Stimulated activated naive CD4-positive, alpha-beta T cell (primary cell): ENCODE results near the gene ZFP36L2.

Source experiments
- DNase-seq, 6 experiments: peaks; one replicate each; lab custom pipeline; 2025; lab: John Stamatoyannopoulos, UW

The ZFP36L2 gene

GRCh38 chr2:43223521-43224001 is 2.8 kb downstream of the ZFP36L2 start:
- peak in 2 of 6 experiments; percentile 46 to 70 for DNase-seq

DNA sequence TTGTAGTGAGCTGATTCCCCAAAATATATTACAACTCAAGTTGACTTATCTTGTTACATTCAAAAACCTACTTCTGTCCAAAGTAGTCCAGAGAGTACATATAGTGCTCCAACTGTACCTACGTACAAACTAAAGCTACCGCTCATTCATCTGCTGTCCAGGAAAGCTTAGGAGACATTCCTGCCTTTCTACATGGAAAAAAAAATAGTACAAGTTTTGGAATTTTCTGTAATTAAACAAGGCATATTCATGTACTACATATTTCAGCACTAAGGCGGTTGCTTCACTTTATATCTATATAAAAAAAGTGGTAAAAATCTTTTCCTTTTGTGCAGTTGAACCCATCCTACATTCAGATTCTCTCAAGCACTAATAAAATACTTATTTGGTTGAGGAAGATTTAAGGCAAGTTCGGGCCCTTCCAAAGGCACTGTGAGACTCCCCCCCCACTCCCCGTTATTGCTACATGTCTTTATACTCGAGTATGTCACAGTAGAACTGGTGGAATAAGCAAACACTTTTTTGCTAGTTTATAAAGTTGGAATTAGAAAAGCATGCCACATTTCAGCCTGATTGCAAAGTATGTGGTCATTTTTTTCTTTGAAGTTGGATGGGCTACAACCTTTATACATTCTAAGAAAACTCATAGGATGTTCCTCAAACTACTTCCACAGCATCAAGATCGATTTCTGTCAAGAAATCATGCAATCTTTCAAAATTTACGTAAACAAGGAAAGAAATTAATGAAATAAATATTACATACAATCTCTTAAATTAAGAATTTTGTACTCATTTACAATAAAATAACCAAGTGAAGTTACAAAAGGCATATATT is 3.7 kb downstream of the ZFP36L2 start:
- DNase-seq = peak in 2 of 6 experiments; percentile 58 to 63

DNA sequence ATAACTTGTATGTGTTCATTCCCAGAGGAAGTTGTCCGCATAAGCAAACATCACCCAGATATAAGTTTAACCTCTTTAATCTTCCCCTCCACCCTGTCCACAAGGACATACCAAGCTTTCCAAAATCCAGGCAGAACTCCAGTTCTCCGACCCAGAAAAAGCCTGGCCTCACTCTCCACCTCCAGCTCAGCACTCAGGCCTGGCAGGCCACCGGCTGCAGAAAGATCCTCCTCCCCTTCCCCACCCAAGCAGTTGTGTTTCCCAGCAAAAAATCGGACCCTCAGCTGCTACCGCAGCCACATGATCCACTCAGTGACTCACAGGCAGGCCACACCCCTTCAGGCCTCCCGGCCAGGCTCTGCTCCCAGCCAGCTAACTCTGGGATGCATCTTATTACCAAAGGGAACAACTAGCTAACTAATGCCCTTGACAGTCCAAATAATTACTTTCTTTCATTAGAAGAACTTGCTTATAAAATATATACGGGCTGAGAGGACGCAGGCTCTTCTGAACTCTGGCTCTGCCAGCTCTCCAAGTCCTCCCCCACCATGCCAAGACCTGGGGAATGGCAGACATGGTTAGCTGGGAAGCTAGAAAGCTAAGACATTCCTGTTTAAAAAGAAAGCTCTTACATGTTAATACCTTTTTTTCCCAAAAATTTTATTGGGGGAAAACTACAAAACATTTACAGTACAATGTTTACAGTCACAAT is 4.5 kb downstream of the ZFP36L2 start:
- DNase-seq = peak in 5 of 6 experiments; percentile 12 to 71 (median 47)

GRCh38 chr2:43221124-43221762 is 5.2 kb downstream of the ZFP36L2 start:
- DNase-seq = peak in 4 of 6 experiments; percentile 20 to 74 (median 42)

DNA sequence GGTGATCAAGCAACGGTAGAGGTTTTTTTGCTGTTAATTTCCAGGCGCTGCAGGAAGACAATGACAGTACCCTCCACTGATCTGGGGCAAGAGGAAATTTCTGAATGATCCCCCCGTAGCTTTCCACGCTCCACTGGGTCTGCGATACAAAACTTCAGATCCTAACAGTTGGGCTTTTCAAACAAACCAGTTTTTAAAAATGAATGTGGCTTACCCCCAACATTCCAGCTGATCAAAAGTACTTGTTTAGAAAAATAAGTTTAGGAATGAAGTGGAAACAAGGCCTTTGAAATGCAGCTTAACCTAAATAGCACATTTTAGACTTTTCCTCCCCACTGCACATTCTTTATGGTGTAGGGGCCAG is 5.7 kb downstream of the ZFP36L2 start:
- peak in 1 of 6 experiments; percentile 75 for DNase-seq

DNA sequence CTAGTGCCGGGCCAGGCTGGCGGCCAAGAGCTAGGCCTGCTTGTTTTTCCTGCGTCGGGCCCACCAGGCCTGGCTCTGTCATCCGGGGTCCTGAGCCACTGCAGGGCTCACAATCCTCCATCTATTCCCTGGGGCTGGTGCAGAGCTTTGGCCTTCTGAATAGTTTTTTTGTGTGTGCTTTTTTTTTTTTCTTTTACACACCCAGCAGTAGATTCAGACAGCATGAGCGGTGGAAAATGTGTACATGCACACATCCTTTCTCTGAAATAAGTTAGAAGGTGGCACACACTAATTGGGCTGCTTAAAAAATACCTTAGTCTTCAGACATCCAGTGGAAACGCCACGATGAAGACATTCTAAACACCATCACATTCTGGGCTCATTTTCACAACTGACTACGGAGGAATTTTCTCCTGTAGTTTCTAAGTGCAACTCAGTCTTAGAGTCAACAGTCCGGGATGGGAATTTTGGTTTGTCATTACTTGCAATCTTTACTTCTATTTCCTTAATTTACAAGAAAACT is 6.1 kb downstream of the ZFP36L2 start:
- peak in 3 of 6 experiments; percentile 81 to 86 (median 82) for DNase-seq

DNA sequence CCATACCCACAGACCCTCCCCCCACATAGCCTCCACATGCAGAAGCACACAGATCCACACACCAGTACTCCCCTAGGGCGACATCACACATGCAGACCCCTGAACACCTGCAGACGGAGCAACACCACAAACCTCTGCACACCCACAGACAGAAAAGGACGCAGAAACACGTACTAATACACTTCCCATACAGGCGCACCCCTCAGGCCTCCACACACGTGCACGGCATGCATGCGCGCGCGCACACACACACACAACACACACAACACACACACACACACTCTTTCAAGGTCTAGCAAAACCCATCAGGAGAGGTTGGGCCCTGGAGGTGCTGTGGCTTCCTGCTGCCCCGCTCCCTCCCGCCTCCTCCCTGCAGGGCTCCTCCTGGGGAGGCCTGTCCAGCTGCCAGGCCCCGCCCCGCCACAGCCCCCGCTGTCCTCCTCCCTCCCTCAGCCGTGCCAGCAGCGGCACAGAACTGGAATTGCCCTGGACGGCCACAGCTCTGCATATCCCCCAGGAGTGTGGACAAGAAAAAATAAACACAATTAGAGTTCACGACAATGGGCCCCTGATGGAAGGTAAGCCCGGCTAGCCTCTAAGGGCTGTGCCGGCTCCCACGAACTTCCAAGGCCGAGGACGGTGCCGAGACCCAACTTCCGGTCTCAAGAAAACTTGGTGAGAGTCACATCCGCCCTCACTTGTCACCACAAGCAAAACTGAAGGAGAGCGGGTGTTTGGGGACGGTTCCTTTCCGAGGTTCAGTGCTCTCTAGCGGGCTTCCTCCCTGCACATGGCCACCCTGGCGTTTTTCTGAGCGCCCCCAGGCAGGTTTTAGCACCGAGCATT is 6.8 kb downstream of the ZFP36L2 start:
- DNase-seq = peak; percentile 71 to 93 (median 86)

GRCh38 chr2:43218702-43219382 is 7.6 kb downstream of the ZFP36L2 start:
- DNase-seq = peak; percentile 76 to 93 (median 85)

GRCh38 chr2:43218155-43218701 is 8.2 kb downstream of the ZFP36L2 start:
- DNase-seq = no peak

DNA sequence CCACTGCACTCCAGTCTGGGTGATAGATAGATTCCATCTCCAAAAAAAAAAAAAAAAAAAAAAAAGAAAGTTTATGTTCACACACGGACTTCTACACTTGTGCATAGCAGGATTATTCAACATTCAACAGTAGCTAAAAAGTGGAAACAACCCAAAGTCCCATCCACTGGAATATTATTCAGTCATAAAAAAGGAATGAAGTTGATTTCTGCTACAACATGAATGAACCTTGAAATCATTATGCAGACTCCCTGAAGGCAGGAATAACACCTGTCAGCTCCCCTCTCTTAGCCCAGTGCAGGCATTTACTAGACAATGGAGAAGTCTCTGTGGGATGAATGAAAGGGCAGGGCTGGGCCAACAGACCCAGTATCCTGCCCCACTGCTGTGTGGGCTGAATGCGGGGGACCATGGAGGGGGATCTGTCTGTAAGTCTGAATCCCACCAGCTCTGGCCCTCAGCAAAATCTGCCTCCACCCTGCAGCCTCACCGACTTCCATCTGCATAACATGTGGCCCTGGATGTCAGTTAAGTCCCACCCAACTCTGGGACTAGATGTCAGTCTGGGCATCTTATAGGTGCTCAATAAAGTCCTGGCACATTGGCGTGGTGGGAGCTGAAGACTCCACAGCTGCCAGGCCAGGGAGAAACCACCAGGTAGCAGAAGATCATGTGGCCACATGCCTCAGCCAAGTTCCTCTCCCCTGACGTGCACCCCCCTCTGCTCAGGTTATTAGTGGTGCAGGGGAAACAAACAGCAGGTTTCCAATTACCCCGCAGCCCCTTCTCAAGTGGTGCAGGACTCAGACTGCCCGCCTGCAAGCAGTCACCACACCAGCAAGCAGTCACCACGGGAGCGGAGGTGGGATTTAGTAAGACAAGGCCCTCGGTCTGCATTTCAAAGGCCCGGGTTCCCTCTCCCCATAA is 8.9 kb downstream of the ZFP36L2 start:
- peak in 2 of 6 experiments; percentile 11 to 17 for DNase-seq

DNA sequence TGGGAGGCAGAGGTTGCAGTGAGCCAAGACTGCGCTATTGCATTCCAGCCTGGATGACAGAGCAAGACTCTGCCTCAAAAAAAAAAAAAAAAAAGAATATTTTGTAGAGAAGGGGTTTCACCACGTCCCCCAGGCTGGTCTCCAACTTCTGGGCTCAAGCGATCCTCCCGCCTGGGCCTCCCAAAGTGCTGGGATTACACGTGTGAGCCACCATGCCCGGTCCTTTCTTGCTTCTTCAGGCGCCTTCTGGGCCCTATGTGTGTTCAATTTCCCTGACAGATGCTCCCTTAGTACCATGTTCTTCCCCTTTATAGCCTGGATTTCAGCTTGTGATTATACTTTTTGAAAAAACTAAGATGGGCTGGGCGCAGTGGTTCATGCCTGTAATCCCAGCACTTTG is 9.8 kb downstream of the ZFP36L2 start:
- DNase-seq = no peak

GRCh38 chr2:43215673-43216255 is 10.6 kb downstream of the ZFP36L2 start:
- no peak for DNase-seq

GRCh38 chr2:43214253-43214652 is 12.2 kb downstream of the ZFP36L2 start:
- DNase-seq = no peak

DNA sequence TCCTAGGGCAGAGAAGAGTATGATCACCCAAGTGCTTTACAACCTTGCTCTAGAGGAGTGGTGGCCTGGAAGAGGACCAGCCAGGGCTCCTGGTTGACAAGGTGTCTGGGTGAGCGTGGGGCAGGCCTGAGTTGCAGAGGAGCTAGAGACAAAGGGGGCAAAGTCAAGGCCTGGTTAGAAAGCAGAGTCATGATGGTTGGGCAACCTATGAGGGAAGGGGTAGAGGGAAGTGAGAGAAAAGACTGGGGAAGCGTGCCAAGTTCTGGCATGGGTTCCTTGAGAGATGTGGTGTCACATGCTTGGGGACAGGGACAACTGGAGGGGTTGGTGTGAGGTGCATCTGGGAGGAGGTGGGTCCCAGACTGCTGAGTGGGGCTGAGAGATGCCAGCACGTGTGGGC is 13.5 kb downstream of the ZFP36L2 start:
- no peak for DNase-seq

- DNase-seq = no peak
These were observed 14.1 kb downstream of the ZFP36L2 start for GRCh38 chr2:43212216-43212835.

DNA sequence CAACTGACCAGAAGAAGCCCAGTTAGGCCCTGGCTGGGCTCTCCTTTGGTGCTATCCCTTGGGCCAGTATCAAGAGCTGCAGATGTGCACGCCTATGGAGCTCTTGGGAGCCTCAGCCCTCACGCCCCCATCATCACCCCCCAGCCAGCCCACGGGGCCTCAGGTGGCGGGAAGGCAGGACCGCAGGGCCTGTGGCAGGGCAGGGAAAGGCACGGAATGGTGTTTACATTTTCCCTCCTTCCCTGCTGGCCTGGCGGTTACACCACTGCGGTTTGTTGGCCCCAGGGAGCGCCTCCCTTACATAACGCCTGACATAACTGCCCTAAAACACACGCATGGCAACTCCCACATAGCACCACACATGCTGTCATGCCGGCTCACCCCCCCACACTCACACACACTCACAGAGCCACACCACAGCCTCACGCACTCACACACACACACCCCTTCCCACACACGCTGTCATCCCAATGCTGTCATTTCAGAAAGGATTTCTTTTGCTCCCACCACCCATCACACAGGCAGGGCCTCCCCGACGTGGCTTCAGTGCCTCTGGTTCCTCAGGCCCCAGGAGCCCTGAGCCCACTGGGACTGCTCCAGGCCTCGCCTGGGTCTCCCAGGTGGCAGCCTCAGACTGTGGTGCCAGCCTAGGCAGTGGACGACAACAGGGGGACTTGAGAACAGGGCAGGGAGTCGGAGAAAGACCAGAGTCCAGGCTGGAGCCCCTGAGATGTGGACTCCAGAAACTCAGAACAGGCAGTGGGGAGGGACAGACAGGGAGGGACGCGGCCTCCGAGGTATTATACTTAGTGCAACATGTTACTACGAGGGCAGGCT is 15.7 kb downstream of the ZFP36L2 start:
- DNase-seq = peak in 4 of 6 experiments; percentile 37 to 61 (median 51)

- DNase-seq = no peak
These were observed 16.3 kb downstream of the ZFP36L2 start for GRCh38 chr2:43210125-43210466.
